HG03060 (cell line): ENCODE results near the gene C19orf25.

Experiments used
- ATAC-seq: cut with Tn5 transposase; IDR thresholded peaks from one replicate; pipeline ENCODE4 v1.9.1; 2021; ENCODE audit warnings: low read depth, moderate number of reproducible peaks; ENCODE audit not compliant: unreplicated experiment

Gene C19orf25

DNA sequence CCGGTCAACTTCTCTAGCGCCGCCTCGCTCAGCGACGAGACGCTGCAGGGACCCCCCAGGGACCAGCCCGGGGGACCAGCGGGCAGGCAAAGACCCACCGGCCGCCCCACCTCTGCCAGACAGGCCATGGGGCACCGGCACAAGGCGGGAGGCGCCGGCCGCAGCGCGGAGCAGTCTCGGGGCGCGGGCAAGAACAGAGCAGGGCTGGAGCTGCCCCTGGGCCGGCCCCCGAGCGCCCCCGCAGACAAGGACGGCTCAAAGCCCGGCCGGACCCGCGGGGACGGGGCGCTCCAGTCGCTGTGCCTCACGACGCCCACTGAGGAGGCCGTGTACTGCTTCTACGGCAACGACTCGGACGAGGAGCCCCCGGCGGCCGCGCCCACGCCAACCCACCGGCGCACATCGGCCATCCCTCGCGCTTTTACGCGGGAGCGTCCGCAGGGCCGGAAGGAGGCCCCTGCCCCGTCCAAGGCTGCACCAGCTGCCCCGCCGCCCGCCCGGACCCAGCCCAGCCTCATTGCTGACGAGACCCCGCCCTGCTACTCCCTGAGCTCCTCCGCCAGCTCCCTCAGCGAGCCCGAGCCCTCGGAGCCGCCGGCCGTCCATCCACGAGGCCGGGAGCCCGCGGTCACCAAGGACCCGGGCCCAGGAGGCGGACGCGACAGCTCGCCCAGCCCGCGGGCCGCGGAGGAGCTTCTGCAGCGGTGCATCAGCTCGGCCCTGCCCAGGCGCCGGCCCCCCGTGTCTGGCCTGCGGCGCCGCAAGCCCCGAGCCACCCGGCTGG, 11.3 kb downstream of the C19orf25 start:
- ATAC-seq = no peak

- ATAC-seq = no peak
These were observed 11.9 kb downstream of the C19orf25 start for GRCh38 chr19:1467215-1467489.

GRCh38 chr19:1466461-1467214, 12.4 kb downstream of the C19orf25 start:
- ATAC-seq = no peak

- ATAC-seq = no peak
These were observed 13.0 kb downstream of the C19orf25 start for GRCh38 chr19:1466018-1466460.

GRCh38 chr19:1465191-1466016, 13.6 kb downstream of the C19orf25 start:
- ATAC-seq = no peak

DNA sequence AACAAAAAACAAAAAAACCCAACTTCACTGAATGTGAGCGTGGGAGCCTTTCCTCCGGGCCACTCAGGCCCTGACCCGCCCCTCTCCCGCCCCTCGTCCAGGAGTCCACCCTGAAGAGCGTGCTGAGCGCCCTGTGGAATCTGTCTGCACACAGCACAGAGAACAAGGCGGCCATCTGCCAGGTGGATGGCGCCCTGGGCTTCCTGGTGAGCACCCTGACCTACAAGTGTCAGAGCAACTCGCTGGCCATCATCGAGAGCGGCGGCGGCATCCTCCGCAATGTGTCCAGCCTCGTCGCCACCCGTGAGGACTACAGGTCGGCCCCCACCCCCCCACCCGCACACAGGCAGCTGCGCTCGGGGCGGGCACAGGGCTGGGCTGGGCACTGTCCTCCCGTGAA, 17.2 kb downstream of the C19orf25 start:
- ATAC-seq = no peak

DNA sequence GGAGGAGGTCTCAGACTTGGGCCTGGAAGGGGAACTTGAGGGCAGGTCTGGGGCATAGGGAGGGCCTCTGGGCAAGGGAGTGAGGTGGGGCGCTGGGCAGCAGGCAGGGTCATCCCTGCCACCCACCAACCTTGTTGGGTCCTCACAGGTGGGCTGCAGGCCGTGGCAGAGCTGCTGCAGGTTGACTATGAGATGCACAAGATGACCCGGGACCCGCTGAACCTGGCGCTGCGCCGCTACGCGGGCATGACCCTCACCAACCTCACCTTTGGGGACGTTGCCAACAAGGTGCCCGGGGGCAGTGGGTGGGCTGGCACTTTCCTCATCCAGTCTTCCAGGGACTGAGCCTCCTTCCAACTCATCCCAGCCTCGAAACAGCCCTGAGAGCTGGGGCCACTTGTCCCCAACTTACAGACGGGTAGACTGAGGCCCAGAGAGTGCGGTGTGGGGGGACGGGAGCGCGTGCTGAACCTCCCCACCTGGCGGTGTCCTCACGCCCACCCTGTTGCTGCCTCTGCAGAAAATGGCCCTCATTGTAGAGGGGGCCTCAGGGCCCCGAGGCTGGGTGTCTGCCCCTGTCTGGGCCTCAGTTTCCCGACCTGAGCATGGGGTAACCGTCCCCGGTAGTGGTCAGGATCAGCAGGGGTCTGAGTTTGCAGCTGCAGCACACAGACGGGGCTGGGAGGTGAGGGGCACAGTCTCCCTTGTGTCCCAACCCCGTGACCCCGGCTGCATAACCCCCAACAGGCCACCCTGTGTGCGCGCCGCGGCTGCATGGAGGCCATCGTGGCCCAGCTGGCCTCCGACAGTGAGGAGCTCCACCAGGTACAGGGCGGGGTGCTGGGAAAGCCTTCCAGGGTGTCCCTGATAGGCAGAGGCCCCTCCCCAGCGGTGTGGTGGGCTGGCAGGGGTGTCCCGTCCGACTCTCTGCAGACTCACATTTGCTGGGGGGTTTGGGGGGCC, 18.7 kb downstream of the C19orf25 start:
- ATAC-seq = no peak

DNA sequence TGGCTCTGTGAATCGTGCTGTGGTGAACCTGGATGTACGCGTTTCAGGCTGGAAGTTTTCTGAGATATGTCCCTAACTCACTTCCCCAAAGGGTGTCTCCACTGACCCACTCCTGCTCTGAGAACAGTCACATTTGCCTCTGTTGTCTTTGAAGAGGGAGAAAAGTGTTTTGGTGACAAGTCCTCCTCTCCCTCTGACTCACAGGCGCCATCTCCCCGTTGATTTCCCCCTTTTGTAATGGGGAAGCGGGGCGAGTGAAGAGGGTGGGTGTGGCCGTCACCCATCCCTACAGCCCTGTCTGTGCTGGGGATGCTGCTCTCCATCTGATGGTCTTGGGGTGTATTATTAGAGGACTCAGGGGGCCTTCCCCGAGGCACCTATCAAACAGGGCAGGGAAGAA, 19.5 kb downstream of the C19orf25 start:
- ATAC-seq = no peak

- ATAC-seq = no peak
These were observed 21.1 kb downstream of the C19orf25 start for GRCh38 chr19:1457892-1458291.

DNA sequence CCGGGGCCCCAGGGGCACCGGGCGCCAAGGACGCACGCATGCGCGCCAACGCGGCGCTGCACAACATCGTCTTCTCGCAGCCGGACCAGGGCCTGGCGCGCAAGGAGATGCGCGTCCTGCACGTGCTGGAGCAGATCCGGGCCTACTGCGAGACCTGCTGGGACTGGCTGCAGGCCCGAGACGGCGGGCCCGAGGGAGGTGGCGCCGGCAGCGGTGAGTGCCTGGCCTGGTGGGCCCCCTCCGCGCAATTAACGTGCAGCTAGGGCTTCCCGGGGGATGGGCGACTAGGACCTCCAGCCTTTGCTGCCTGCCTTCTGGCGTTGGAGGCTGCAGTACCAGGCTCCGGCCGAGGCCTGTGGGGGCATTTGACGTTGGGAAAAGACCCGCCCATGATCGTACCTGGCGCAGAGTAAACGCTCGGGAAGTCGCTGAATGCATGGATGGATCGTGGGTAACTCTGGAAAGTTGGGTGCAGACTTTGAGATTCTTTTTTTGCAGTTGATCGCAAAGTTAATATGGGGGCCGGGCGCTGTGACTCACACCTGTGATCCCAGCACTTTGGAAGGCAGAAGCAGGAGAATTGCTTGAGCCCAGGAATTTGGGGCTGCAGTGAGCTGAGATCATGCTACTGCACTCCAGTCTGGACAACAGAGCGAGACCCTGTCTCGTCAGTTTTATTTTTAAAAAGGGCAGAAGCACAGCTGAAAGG, 21.8 kb downstream of the C19orf25 start:
- no peak for ATAC-seq

GRCh38 chr19:1456121-1456900, 22.7 kb downstream of the C19orf25 start:
- no peak for ATAC-seq

- no peak for ATAC-seq
These were observed 23.5 kb downstream of the C19orf25 start for GRCh38 chr19:1455336-1456120.

GRCh38 chr19:1455002-1455335, 24.0 kb downstream of the C19orf25 start:
- no peak for ATAC-seq

- no peak for ATAC-seq
These were observed 25.3 kb downstream of the C19orf25 start for GRCh38 chr19:1453525-1454364.

GRCh38 chr19:1452802-1453524, 26.1 kb downstream of the C19orf25 start:
- ATAC-seq = no peak

DNA sequence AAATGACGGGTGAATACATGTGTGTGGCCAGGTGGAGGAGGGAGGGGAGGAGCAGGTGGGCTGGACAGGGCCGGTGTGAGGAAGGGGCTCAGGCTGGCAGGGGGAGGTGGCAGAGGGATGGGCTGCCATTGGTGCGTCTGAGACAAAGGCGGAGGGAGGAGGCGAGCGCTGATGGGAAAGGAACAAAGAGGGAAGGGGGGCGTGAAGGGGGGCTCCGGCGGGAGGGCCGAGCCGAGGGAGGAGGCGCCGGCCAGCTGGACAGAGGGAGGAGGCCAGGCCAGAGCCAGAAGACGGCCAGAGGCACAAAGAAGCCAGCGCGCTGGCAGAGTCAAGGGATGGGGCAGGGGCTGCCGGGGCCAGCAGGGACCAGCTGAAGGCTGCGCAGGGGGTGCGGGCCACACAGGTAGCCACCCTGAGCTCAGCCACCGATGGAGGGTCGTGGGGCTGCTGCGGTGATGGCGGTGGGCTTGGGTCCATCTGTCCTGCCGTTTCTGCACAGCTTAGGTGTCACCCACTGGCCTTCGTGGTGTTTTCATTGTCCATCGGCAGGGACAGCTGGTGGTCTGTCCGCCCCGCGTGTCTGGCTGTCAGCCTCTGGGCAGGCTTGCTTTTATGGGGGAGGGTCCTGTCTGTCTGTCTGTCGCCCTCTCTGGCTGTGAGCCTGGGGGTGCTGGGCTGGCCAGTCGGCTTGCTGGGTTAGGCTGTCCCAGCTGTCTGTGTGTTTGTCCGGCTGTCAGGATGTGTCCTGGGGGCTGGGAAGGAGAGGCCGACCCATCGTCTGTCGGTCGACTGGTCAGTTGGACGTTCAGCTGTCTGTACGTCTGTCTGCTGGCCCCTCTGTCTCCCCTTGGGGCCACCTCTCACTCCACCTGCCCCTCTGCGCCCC, 26.9 kb downstream of the C19orf25 start:
- no peak for ATAC-seq
